ENCODE measurements around the gene TAF11L9.

GRCh38 chr5:17620627-17621026 lies 26.4 kb upstream of the TAF11L9 start:
- TF ChIP-seq GABPA (IDR thresholded peaks at IDR 0.05; ENCODE audit: borderline replicate concordance, insufficient read depth, low read length): no peak
- TF ChIP-seq POLR2A (IDR thresholded peaks at IDR 0.05; ENCODE audit: control extremely low read depth in 1 of 2, low read depth in 2 of 2, low read length in 2 of 2): no peak
- 0 out of 2 replicates have a peak, but pooled peaks have one; percentile 25 for TF ChIP-seq TCF12 (IDR thresholded peaks at IDR 0.05; ENCODE audit: low read depth, low read length)
- no peak for TF ChIP-seq RFX5 (IDR thresholded peaks at IDR 0.05; ENCODE audit: borderline replicate concordance, low read depth, low read length)
- TF ChIP-seq POLR2AphosphoS5 (IDR thresholded peaks at IDR 0.05; ENCODE audit: low read depth, low read length): no peak

Data from H1 (cell line).